NT2/D1 (cell line): ENCODE measurements around the gene IRAK4.

Experiments
- YY1 ChIP-seq: IDR thresholded peaks from 2 replicates; pipeline ENCODE4 v1.6.1; 2011; ENCODE audit not compliant: insufficient read length, insufficient read depth
- ZNF274 ChIP-seq: IDR thresholded peaks from 2 replicates; pipeline ENCODE4 v1.6.1; 2011; ENCODE audit warnings: mild to moderate bottlenecking, low read depth, low read length

DNA sequence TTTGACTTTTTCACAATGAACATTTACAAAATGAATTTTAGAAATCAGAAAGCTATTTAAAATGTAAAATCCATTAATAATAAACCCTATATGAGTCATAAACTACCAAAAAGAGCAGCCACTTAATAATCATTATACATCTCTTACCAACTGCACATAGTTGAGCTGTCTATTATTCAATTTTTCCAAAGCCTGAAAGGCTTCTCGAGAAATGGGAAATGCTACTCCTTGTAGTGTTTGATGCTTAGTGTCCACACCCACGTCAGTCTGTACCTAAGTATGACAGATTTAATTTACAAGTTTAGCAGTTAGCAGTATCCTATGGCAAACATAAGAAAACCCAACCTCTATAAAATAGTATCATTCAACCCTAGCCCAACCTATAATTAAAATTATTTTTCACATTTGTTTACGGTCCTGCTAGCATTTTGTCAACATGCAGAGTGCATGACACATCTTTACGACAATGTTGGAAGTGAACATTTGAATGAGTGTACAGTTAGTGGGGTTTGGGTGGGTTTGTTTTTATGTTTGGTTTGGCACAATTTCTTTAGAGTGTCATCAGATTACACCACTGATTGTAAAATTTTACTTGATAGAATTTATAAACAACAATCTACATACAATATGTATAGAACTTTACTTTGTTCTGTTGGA is 38.9 kb downstream of the IRAK4 start:
- TF ChIP-seq ZNF274 (no peak), YY1 (no peak)
